AML-193 (cell line): Measurements from ENCODE around the gene ALG2.

Experiments
- DNase-seq, 2 experiments: peaks; one replicate each; lab custom pipeline; 2025; lab: John Stamatoyannopoulos, UW

Gene ALG2

GRCh38 chr9:99221621-99222415 lies at the start of gene ALG2, which contains the start of gene SEC61B:
Gene ALG2, minus strand, starts transcription at chr9:99221942. Its CDS starts 48 bp downstream, at chr9:99221894.
Gene SEC61B, plus strand, starts transcription at chr9:99222282. Its CDS starts 82 bp downstream, at chr9:99222364.
- DNase-seq: peak; percentile 86 to 94

GRCh38 chr9:99270491-99270890 lies 48.7 kb upstream of the ALG2 start:
- DNase-seq: no peak

- DNase-seq: no peak
These were observed 47.7 kb upstream of the ALG2 start for GRCh38 chr9:99269416-99269815.

- DNase-seq: peak; percentile 32 to 58
These were observed 44.7 kb upstream of the ALG2 start for GRCh38 chr9:99266255-99267023.

- no peak for DNase-seq
These were observed 43.9 kb upstream of the ALG2 start for GRCh38 chr9:99265691-99266090.

- peak; percentile 47 to 52 for DNase-seq
These were observed 42.4 kb upstream of the ALG2 start for GRCh38 chr9:99264070-99264680.

- no peak for DNase-seq
These were observed 41.2 kb upstream of the ALG2 start for GRCh38 chr9:99262949-99263418.

GRCh38 chr9:99261923-99262322 lies 40.2 kb upstream of the ALG2 start:
- no peak for DNase-seq

GRCh38 chr9:99259231-99259918 lies 37.6 kb upstream of the ALG2 start:
- no peak for DNase-seq

GRCh38 chr9:99257723-99258389 lies 36.1 kb upstream of the ALG2 start:
- DNase-seq: no peak

GRCh38 chr9:99255651-99256050 lies 33.9 kb upstream of the ALG2 start:
- no peak for DNase-seq

- DNase-seq: no peak
These were observed 32.2 kb upstream of the ALG2 start for GRCh38 chr9:99253772-99254431.

- no peak for DNase-seq
These were observed 31.4 kb upstream of the ALG2 start for GRCh38 chr9:99253134-99253533.

- no peak for DNase-seq
These were observed 29.4 kb upstream of the ALG2 start for GRCh38 chr9:99251157-99251556.

- no peak for DNase-seq
These were observed 27.9 kb upstream of the ALG2 start for GRCh38 chr9:99249619-99250018.

- peak; percentile 45 to 51 for DNase-seq
These were observed 22.9 kb upstream of the ALG2 start for GRCh38 chr9:99244344-99245260.

- no peak for DNase-seq
These were observed 19.4 kb upstream of the ALG2 start for GRCh38 chr9:99241106-99241505.

- no peak for DNase-seq
These were observed 17.8 kb upstream of the ALG2 start for GRCh38 chr9:99239341-99240060.

- no peak for DNase-seq
These were observed 16.6 kb upstream of the ALG2 start for GRCh38 chr9:99238331-99238730.
